Limb (tissue), 2 donors: ENCODE results near the gene SRCAP.
"Not testable (repeated sequence)": the region's sequence is repeated elsewhere in the genome, so short reads cannot be mapped to it uniquely, and the experiment has no call there.

Source experiments
- DNase-seq, 2 donors: peaks; one replicate each; pipeline ENCODE4 v3.0.0-alpha.2; 2016; ENCODE audit errors: extremely low spot score in 2 of 2

The SRCAP gene

GRCh38 chr16:30663820-30664219 lies 35.2 kb upstream of the SRCAP start:
- no peak for DNase-seq

DNA sequence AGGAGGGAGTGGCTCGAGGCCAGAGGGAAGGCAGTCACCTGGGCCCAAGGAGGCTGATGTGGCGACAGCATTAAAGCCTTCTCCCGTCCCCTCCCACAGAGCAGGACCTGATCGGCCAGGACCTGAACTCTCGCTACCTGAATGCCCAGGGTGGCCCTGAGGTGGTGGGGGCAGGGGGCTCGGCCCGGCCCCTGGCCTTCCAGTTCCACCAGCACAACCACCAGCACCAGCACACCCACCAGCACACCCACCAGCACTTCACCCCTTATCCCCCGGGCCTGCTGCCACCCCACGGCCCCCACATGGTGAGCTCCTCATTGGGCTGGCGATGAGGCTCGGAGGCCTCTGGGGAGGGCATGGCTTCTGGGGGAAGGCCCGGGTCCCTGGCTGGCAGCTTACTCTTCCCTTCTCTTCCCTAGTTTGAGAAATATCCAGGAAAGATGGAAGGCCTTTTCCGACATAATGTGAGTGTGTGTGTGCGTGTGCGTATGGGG lies 34.3 kb upstream of the SRCAP start:
- no peak for DNase-seq

- no peak for DNase-seq
Measured at GRCh38 chr16:30665155-30665829, 33.7 kb upstream of the SRCAP start.

GRCh38 chr16:30665830-30666190 lies 33.2 kb upstream of the SRCAP start:
- DNase-seq: no peak

GRCh38 chr16:30666681-30667080 lies 32.3 kb upstream of the SRCAP start:
- no peak for DNase-seq

DNA sequence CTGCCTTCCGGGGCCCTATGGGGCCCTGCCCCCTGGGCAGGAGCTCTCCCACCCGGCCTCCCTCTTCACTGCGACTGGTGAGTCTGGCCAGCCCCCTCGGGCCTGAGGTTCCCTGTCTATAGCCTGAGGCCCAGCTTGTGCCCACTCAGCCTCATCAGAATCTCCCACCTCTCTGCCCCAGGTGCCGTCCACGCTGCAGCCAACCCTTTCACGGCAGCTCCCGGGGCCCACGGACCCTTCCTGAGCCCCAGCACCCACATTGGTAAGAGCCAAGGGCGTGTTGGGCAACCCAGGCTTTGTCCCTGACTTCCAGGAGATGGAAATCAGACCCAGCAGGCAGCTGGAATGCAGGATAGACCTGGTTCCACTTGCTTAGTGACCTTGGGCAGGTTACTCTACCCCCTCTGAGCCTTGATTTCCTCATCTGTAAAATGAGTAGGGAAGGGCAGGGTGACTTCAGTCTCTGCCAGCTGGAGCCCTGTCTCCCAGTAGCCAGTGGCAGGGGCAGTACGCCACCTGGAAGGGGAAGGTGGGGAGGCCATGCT lies 31.5 kb upstream of the SRCAP start:
- no peak for DNase-seq

- DNase-seq: no peak
Measured at GRCh38 chr16:30668393-30668792, 30.6 kb upstream of the SRCAP start.

DNA sequence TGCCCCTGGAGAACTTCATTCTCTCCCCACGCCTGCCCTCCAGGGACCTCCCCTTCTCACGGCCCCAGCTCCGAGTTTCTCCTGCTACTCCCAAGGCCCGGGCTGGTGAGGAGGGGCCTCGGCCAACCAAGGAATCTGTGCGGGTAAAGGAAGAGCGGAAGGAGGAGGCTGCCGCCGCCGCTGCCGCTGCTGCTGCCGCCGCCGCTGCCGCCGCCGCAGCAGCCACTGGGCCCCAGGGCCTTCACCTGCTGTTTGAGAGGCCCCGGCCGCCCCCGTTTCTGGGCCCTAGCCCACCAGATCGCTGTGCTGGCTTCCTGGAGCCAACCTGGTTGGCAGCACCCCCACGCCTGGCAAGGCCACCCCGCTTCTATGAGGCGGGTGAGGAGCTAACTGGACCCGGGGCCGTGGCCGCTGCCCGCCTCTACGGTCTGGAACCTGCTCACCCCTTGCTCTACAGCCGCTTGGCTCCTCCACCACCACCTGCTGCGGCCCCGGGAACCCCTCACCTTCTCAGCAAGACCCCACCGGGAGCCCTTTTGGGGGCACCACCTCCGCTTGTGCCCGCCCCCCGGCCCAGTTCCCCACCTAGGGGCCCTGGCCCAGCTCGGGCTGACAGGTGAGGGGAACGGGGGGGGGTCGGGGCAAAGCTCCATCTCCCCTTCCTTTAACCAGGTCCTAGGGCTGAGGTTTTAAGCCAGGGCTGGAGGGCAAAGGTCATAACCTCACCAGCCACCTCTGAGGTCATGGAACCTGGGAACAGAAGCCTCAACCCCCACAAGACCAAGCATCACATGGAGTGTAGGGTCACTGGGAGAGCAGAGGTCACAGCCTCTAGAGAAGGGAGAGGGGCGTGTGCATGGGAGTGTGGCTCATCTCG lies 29.7 kb upstream of the SRCAP start:
- no peak for DNase-seq

- no peak for DNase-seq
Measured at GRCh38 chr16:30669903-30670824, 28.8 kb upstream of the SRCAP start.

- no peak for DNase-seq
Measured at GRCh38 chr16:30675143-30675542, 23.8 kb upstream of the SRCAP start.

DNA sequence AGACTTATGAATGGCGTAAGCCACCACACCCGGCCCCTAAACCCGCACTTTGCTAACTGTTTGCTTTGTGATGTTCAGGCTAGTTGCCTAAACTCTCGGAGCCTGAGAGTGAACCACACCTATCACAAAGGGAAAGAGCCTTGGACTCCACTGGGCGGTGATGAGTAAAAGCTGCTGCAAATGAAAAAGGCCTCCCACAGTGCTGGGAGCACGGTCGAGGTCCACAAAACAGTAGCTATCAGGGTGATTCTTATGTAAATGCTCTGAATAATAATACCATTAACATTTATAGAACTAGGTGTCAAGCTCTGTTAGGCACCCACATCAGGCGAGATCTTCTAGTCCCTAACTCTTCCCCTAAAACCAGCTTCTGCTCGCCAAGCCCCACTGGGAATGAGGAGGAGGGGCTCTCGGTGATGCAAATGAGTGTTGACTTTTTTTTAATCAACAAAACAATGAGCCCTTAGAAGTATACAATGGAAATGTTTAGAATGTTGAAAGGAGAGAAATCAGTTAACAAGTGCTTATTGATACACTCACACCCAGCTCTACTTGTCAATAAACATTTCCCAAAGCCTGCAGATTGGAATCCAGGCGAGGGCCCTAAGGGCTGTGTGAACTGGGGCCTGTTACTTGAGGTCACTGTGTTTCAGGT lies 20.9 kb upstream of the SRCAP start:
- DNase-seq: no peak

- no peak for DNase-seq
Measured at GRCh38 chr16:30678586-30678970, 20.4 kb upstream of the SRCAP start.

DNA sequence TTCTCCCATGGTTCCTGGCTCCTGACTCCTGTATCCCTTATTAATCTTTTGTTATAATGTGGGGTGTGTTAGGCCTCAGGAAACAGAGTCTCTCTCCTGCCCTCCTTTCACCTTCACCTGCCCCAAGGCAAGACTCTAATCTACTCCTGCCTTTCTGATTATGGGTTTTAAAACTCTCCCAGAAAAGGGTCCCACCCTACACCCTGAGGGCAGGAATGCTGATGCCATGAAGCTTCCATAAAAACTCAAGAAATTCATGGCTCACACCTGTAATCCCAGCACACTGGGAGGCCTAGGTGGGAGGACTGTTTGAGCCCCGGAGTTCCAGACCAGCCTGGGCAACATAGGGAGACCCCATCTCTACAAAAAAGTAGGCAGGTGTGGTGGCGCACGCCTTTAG lies 18.6 kb upstream of the SRCAP start:
- no peak for DNase-seq

GRCh38 chr16:30688701-30689100 lies 10.3 kb upstream of the SRCAP start:
- no peak for DNase-seq

GRCh38 chr16:30691907-30692306 lies 7.1 kb upstream of the SRCAP start:
- DNase-seq: no peak

GRCh38 chr16:30692396-30693064 lies 6.4 kb upstream of the SRCAP start:
- DNase-seq: no peak

- DNase-seq: no peak
Measured at GRCh38 chr16:30694926-30695693, 3.9 kb upstream of the SRCAP start.

GRCh38 chr16:30696646-30697045 lies 2.3 kb upstream of the SRCAP start:
- not testable (repeated sequence) for DNase-seq

- peak in 1 of 2 donors; percentile 2 for DNase-seq
Measured at GRCh38 chr16:30697264-30698138, 1.5 kb upstream of the SRCAP start.
